GM19099 (cell line): ENCODE results near the gene CHN1.

Source experiments
- POLR2A ChIP-seq: IDR thresholded peaks from 3 replicates; pipeline ENCODE4 v1.6.1; 2011; ENCODE audit warnings: low read depth; ENCODE audit not compliant: insufficient read length; ENCODE audit errors: extremely low read depth

The CHN1 gene

GRCh38 chr2:174821628-174822027, 183.6 kb downstream of the CHN1 start:
- TF ChIP-seq POLR2A, result no peak

DNA sequence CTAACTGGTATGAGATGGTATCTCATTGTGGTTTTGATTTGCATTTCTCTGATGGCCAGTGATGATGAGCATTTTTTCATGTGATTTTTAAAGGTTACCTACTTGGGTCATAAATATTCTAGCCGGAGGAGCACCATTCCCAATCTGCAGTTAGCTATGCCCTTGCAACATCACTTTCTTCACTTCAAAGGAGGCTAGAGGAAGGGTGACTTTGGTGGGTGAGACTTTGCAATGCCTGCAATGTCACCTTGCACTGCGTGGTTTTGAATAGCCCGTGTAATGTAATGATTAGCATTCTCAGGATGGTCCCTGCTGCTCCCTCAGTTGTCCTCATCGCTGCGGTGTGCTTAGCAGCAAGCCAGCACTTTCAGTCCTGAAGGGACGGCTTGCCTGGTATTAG, 184.8 kb downstream of the CHN1 start:
- no peak for TF ChIP-seq POLR2A

- no peak for TF ChIP-seq POLR2A
These were observed 189.7 kb downstream of the CHN1 start for GRCh38 chr2:174815526-174815925.

DNA sequence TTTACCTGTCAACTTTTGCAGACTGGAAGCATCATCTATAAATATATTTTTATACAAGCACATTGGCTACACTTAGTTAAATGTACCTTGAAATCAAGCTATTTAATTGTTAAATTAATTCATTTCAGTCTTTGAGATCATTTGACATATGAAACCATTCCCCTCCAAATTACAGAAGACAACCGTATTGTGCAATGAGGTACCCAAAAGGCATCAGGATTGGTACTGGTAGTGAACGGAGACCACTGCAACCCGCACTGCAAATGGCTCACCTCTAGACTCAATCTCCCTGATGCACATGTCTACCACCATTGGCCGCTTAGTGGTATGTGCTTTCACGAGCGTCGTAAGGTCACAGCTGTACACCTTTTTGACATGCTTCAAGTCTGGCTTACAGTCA, 193.1 kb downstream of the CHN1 start:
- TF ChIP-seq POLR2A, result no peak

DNA sequence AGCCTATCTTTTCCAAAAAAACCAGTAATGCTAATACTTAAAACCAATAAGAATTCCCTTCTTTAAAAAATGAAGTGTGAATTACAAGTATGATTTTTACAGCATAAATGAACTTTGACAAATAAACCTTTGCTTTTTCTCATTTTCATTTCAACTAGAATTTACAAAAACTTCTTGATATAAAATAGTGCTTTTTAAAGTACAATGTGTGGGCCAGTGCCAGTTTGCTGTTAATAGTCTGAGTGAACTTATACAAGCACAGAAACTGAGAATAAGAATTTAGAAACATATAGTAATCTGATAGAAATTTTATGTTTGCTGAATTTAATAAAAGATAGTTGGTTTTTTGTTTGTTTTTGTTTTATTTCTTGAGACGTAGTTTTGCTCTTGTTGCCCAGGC, 197.2 kb downstream of the CHN1 start:
- no peak for TF ChIP-seq POLR2A

DNA sequence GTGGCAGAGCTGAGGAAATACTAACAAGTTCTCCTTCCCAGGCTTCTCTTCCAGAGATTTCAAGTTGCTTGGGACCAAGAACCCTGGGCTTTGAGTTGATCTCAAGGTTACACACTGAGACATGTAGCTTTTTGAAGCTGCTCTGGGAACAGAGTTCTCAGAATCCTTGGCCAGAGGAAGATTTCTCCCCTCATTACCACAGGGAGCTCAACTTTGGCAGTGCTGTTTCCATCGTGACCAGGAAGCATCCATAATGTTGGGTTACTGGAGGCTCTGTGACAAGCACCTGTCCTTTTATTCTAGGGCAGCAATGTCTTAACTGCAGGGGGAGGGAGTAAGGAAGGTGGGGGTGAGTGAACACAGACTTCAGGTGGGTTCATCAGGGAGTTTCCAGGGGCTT, 199.4 kb downstream of the CHN1 start:
- TF ChIP-seq POLR2A, result no peak

GRCh38 chr2:174802459-174802858, 202.7 kb downstream of the CHN1 start:
- no peak for TF ChIP-seq POLR2A

DNA sequence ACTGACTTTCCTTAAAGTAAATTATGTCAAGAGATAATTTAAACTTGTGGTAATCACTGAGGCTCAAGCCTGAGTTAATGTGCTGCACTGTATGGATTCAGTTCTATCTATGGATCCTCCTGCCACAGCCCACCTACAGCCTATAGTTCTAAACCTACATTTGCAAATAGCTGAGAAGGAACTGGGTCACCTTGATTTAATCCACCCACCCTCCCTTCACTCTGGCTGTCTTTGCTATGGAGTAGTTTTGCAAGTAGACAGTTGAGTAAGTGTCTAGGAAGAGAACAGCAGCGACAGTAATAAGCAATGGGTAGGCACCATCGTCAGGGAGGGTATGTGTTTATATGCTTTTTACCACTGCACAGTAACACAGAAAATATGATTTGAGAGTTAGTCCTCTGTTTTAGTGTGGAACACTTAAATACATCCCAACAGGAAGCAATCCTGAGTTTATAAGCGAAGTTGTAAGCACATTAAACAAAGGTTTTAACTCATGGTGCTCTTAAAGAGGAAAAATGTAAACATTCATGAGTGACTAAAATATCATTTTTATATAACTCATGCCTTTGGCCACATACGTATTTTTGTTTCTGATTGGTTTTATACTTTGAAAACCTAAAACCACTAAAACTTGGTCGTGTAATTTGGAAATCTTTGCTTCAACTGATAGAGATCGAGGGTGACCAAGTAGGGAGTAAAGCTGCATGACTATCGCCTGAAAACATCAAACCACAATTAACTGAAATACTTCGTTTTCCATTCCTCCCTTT, 204.6 kb downstream of the CHN1 start:
- no peak for TF ChIP-seq POLR2A

DNA sequence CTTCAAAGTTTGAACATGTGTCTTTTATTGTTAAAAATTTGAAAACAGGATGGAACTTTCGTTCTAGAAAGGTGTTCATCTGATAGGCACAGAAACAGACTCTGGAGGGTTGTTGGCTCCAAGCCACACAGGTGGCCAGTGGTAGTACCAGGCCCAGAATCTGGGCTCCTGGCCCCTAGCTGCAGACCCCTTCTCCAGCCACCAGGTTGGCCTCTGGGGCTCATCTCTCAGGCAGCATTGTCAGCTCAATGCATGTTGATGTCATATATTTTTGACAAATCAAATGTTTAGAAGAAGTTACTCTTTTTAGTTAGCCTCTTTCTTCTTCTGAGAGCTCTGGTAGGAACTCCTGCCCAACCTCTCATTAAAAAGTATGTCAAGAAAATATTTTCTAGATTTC, 206.4 kb downstream of the CHN1 start:
- no peak for TF ChIP-seq POLR2A

DNA sequence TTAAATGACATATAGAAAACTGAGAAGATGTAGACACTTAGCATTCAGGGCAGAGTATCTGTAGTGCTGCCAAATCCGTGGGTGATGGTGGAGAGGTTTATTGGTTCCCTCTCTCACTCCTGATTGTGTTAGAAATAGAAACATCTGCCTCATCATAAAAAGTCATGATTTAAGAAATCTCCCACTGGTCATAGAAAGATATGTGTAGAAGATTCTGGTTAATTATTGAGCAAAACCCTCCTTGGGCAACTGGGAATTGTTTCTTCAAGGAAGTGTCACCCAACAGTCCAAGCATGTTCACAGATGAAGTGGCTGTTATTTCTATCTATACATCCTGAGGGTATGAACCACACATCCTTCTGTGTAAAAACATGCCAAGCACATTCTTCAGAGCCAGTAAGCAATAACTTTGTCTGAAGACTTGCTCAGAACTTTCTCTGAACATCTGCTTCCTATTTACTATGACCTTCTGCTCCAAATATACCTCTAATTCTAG, 207.4 kb downstream of the CHN1 start:
- no peak for TF ChIP-seq POLR2A

- TF ChIP-seq POLR2A, result no peak
These were observed 208.8 kb downstream of the CHN1 start for GRCh38 chr2:174796319-174796771.

DNA sequence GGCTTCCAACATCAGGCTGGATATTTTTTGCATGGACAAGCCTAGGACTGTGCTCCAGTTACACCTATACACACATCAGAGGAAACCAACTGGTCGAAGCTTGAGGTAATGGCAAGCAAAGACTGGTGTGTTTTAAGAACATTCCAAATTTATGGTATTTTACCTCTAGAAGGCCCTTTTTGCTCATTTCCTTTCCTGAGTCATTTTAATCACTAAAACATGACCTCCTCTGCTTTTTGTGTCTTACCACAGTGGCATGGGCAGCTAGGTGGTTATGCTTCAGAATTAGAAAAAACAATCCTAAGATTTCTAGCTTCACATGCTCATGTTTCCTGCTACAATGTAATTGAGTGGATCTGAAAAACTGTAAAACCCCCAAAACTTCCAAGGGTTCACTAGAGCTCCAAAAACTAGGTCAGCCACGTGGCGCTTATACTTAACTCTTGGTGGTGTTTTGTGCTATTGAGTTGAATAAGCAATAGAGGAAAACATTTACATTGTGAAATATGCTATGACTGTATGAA, 210.3 kb downstream of the CHN1 start:
- TF ChIP-seq POLR2A, result no peak

- no peak for TF ChIP-seq POLR2A
These were observed 212.7 kb downstream of the CHN1 start for GRCh38 chr2:174792309-174793025.

GRCh38 chr2:174791746-174792280, 213.4 kb downstream of the CHN1 start:
- no peak for TF ChIP-seq POLR2A

DNA sequence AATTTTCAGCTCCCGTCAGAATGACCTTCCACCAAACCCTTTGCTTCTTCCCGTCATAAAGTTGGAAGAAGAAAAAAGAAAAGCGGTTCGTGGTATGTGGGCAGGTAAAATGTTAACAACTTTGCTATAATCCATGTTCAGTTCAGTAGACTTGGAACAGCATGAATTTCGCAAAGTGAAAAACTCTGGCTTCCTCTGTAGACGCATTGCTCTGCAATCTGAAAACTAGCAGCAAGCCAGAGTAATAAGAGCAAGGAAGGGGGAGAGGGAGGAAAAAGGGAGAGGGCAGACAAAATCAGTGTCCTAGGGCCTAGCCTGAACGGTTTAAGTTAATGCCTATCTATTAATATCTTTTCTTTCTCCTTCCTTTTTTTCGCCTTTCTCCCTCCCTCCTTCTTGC, 214.2 kb downstream of the CHN1 start:
- TF ChIP-seq POLR2A, result no peak

- no peak for TF ChIP-seq POLR2A
These were observed 216.2 kb downstream of the CHN1 start for GRCh38 chr2:174789001-174789400.

DNA sequence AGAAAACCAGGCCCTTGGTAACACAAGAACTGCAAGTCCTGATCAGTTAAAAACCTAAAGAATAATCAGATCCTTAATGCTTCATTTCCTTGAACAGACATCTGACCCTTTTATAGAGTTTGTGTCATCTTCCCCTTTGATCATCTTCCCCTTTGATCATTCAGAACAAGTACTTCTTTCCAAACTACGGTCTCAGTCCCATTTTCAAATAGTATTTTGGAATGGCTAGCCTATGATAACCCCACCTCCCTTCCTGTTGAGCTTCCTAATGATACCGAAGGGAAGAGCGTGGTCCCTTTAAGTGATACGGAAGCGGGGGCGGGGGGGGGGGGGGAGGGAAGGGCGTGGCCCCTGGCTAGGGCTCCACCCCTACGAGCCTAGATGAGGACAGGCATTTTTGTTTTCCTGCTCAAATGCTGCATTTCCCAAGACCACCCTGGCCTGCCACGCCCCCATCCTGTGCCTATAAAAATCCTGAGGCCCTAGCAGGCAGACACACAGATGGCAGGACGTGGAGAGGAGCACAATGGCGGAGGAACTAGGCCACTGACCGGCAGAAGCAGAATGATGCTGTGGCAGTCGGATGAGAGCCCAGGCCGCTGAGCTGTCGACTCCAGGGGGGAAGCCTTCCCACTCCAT, 216.8 kb downstream of the CHN1 start:
- no peak for TF ChIP-seq POLR2A
